GM18868 (cell line): ENCODE data around the gene CALN1.
"Not testable (repeated sequence)": the region's sequence is repeated elsewhere in the genome, so short reads cannot be mapped to it uniquely, and the experiment has no call there.

ENCODE experiments used
- ATAC-seq: cut with Tn5 transposase; IDR thresholded peaks from one replicate; pipeline ENCODE4 v1.9.1; 2021; ENCODE audit warnings: mild to moderate bottlenecking, moderate library complexity; ENCODE audit not compliant: unreplicated experiment

CALN1 gene

GRCh38 chr7:71824006-71824760 is 588.0 kb downstream of the CALN1 start:
- no peak for ATAC-seq

- not testable (repeated sequence) for ATAC-seq
Measured at GRCh38 chr7:71822406-71822805, 589.7 kb downstream of the CALN1 start.

GRCh38 chr7:71817916-71818315 is 594.2 kb downstream of the CALN1 start:
- no peak for ATAC-seq

- ATAC-seq: no peak
Measured at GRCh38 chr7:71808115-71808514, 604.0 kb downstream of the CALN1 start.

GRCh38 chr7:71804256-71804655 is 607.9 kb downstream of the CALN1 start:
- no peak for ATAC-seq

- no peak for ATAC-seq
Measured at GRCh38 chr7:71801976-71802375, 610.2 kb downstream of the CALN1 start.

- ATAC-seq: no peak
Measured at GRCh38 chr7:71800321-71800720, 611.8 kb downstream of the CALN1 start.

- ATAC-seq: no peak
Measured at GRCh38 chr7:71795410-71795809, 616.7 kb downstream of the CALN1 start.

- no peak for ATAC-seq
Measured at GRCh38 chr7:71793251-71793650, 618.9 kb downstream of the CALN1 start.

- no peak for ATAC-seq
Measured at GRCh38 chr7:71787513-71787912, 624.6 kb downstream of the CALN1 start.

GRCh38 chr7:71785216-71785615 is 626.9 kb downstream of the CALN1 start:
- no peak for ATAC-seq

GRCh38 chr7:71784781-71785180 is 627.4 kb downstream of the CALN1 start:
- ATAC-seq: no peak

- ATAC-seq: no peak
Measured at GRCh38 chr7:71784180-71784579, 628.0 kb downstream of the CALN1 start.

- no peak for ATAC-seq
Measured at GRCh38 chr7:71783779-71784178, 628.4 kb downstream of the CALN1 start.

- no peak for ATAC-seq
Measured at GRCh38 chr7:71782051-71782450, 630.1 kb downstream of the CALN1 start.

GRCh38 chr7:71780282-71780681 is 631.9 kb downstream of the CALN1 start:
- no peak for ATAC-seq

GRCh38 chr7:71777278-71777677 is 634.9 kb downstream of the CALN1 start:
- no peak for ATAC-seq

GRCh38 chr7:71776726-71777125 is 635.4 kb downstream of the CALN1 start:
- ATAC-seq: no peak

- no peak for ATAC-seq
Measured at GRCh38 chr7:71775648-71776047, 636.5 kb downstream of the CALN1 start.

GRCh38 chr7:71772779-71773178 is 639.4 kb downstream of the CALN1 start:
- ATAC-seq: no peak

- ATAC-seq: no peak
Measured at GRCh38 chr7:71770269-71770907, 641.8 kb downstream of the CALN1 start.

GRCh38 chr7:71769326-71769725 is 642.8 kb downstream of the CALN1 start:
- ATAC-seq: no peak

- ATAC-seq: no peak
Measured at GRCh38 chr7:71768450-71768849, 643.7 kb downstream of the CALN1 start.
